HEK293 (cell line): ENCODE measurements around the gene MYOD1.

Source experiments
- CTCF ChIA-PET: fragments of 350-600 bp; formaldehyde crosslinking; extraction: SDS; loops from one replicate; lab custom pipeline; 2021; ENCODE audit warnings: antibody characterized with exemption; lab: Yijun Ruan, JAX
- POLR2A ChIA-PET: fragments of 300-600 bp; formaldehyde crosslinking; extraction: SDS; loops from one replicate; lab custom pipeline; 2020; ENCODE audit warnings: antibody characterized with exemption, inconsistent platforms; lab: Yijun Ruan, JAX
- H3K27ac ChIP-seq: fragments of 200-500 bp; sonication (Bioruptor generic); 2 replicates; pipeline ENCODE4 v1.5.1; 2014; ENCODE audit warnings: low read depth, low read length, control low read depth, inconsistent platforms; ENCODE audit errors: extremely low read depth
- H3K36me3 ChIP-seq, 2 experiments: fragments of 200-500 bp in 1 of 2; sonication (Bioruptor generic) in 1 of 2; 1 replicate in 1 of 2; 2 replicates in 1 of 2; pipeline ENCODE4 v1.5.1; 2014 to 2017; ENCODE audit warnings: inconsistent platforms in 2 of 2, low read length in 2 of 2; ENCODE audit not compliant: control insufficient read depth in 2 of 2, insufficient read depth in 1 of 2
- H3K4me1 ChIP-seq: fragments of 200-500 bp; sonication (Bioruptor generic); 2 replicates; pipeline ENCODE4 v1.5.1; 2014; ENCODE audit warnings: mild to moderate bottlenecking, low read length, inconsistent platforms; ENCODE audit not compliant: control insufficient read depth, insufficient read depth
- H3K4me3 ChIP-seq: 2 replicates; pipeline ENCODE4 v1.5.1; 2011; ENCODE audit warnings: low read depth, mild to moderate bottlenecking, control low read depth, low read length, moderate library complexity
- H3K9me3 ChIP-seq: fragments of 200-500 bp; sonication (Bioruptor generic); 2 replicates; pipeline ENCODE4 v1.5.1; 2014; ENCODE audit warnings: low read depth, low read length, inconsistent platforms; ENCODE audit not compliant: control insufficient read depth, insufficient read depth
- BCL11B ChIP-seq: fragments of 450-650 bp; formaldehyde crosslinking; IDR thresholded peaks from 2 replicates; pipeline ENCODE4 v1.5.1; 2016; ENCODE audit warnings: low read depth, missing biosample characterization, missing genetic modification characterization
- CTCF ChIP-seq: fragments of 450-650 bp; formaldehyde crosslinking; IDR thresholded peaks from 2 replicates; pipeline ENCODE4 v1.5.1; 2016; ENCODE audit warnings: missing biosample characterization, missing genetic modification characterization
- OSR2 ChIP-seq: fragments of 450-650 bp; formaldehyde crosslinking; IDR thresholded peaks from 2 replicates; pipeline ENCODE4 v1.5.1; 2016; ENCODE audit warnings: missing biosample characterization, missing genetic modification characterization
- PRDM10 ChIP-seq: fragments of 450-650 bp; formaldehyde crosslinking; IDR thresholded peaks from 2 replicates; pipeline ENCODE4 v1.5.1; 2016; ENCODE audit warnings: missing biosample characterization, missing genetic modification characterization
- WT1 ChIP-seq: fragments of 450-650 bp; formaldehyde crosslinking; IDR thresholded peaks from 2 replicates; pipeline ENCODE4 v1.5.1; 2016; ENCODE audit warnings: missing biosample characterization, missing genetic modification characterization
- ZIC2 ChIP-seq: fragments of 450-650 bp; formaldehyde crosslinking; IDR thresholded peaks from 2 replicates; pipeline ENCODE4 v1.5.1; 2016; ENCODE audit warnings: missing biosample characterization, missing genetic modification characterization
- ZNF121 ChIP-seq: fragments of 450-650 bp; formaldehyde crosslinking; IDR thresholded peaks from 2 replicates; pipeline ENCODE4 v1.5.1; 2016; ENCODE audit warnings: missing biosample characterization, missing genetic modification characterization
- ZNF2 ChIP-seq: fragments of 450-650 bp; formaldehyde crosslinking; IDR thresholded peaks from 2 replicates; pipeline ENCODE4 v1.5.1; 2016; ENCODE audit warnings: missing biosample characterization, missing genetic modification characterization
- ZNF23 ChIP-seq: fragments of 450-650 bp; formaldehyde crosslinking; IDR thresholded peaks from 2 replicates; pipeline ENCODE4 v1.5.1; 2016; ENCODE audit warnings: missing biosample characterization, missing genetic modification characterization, borderline replicate concordance
- ZNF324 ChIP-seq: fragments of 450-650 bp; formaldehyde crosslinking; IDR thresholded peaks from 2 replicates; pipeline ENCODE4 v1.5.1; 2016; ENCODE audit warnings: missing biosample characterization, missing genetic modification characterization
- ZNF335 ChIP-seq: fragments of 450-650 bp; formaldehyde crosslinking; conservative IDR thresholded peaks from 2 replicates; pipeline ENCODE4 v1.5.1; 2016; ENCODE audit warnings: missing biosample characterization, missing genetic modification characterization
- ZNF366 ChIP-seq: fragments of 450-650 bp; formaldehyde crosslinking; conservative IDR thresholded peaks from 2 replicates; pipeline ENCODE4 v1.5.1; 2016; ENCODE audit warnings: missing biosample characterization, missing genetic modification characterization
- ZNF404 ChIP-seq: fragments of 450-650 bp; formaldehyde crosslinking; IDR thresholded peaks from 2 replicates; pipeline ENCODE4 v1.5.1; 2017; ENCODE audit warnings: missing biosample characterization, missing genetic modification characterization
- ZNF571 ChIP-seq: fragments of 450-650 bp; formaldehyde crosslinking; IDR thresholded peaks from 2 replicates; pipeline ENCODE4 v1.5.0; 2017; ENCODE audit warnings: missing biosample characterization, missing genetic modification characterization
- ZNF585B ChIP-seq: fragments of 450-650 bp; formaldehyde crosslinking; IDR thresholded peaks from 2 replicates; pipeline ENCODE4 v1.5.1; 2016; ENCODE audit warnings: missing biosample characterization, missing genetic modification characterization
- ZNF654 ChIP-seq: fragments of 450-650 bp; formaldehyde crosslinking; IDR thresholded peaks from 2 replicates; pipeline ENCODE4 v1.5.1; 2016; ENCODE audit warnings: low read depth, missing biosample characterization, missing genetic modification characterization
- ZSCAN30 ChIP-seq: fragments of 450-650 bp; IDR thresholded peaks from 2 replicates; pipeline ENCODE4 v1.5.1; 2018; ENCODE audit warnings: missing biosample characterization, mild to moderate bottlenecking, missing genetic modification characterization, moderate library complexity

The MYOD1 gene

GRCh38 chr11:17719028-17719937 is at the start of gene MYOD1:
Gene MYOD1, plus strand, starts transcription at chr11:17719571. Its CDS starts 212 bp downstream, at chr11:17719783.
- Histone ChIP-seq H3K4me1 (no peaks in the 10 kb centered on the region), H3K27ac (no peak within 1 kb of the TSS), H3K36me3 (no peaks in the 10 kb centered on the region), H3K4me3 (no peak within 1 kb of the TSS), H3K9me3 (no peaks in the 10 kb centered on the region)
- TF ChIP-seq ZNF324 (tag by site-specific recombination) = no peak
- TF ChIP-seq BCL11B (tag by site-specific recombination) = no peak
- TF ChIP-seq ZIC2 (tag by site-specific recombination) = peak; percentile 47
- TF ChIP-seq ZNF2 (tag by site-specific recombination) = no peak
- no peak for TF ChIP-seq ZSCAN30 (tag by site-specific recombination)
- 0 out of 2 replicates have a peak, but pooled peaks have one; percentile 6 for TF ChIP-seq ZNF335 (tag by site-specific recombination)
- no peak for TF ChIP-seq ZNF121 (tag by site-specific recombination)
- TF ChIP-seq ZNF366 (tag by site-specific recombination) = no peak
- TF ChIP-seq ZNF404 (tag by site-specific recombination) = no peak
- TF ChIP-seq OSR2 (tag by site-specific recombination) = no peak
- TF ChIP-seq ZNF23 (tag by site-specific recombination) = no peak
- ChIA-PET CTCF (interaction anchor here (0.6 to 2.1 kb wide), 7 partner anchors 12 to 260 kb away, joined by 3 to 12 read pairs (median 5); no protein-coding TSS in a partner anchor), POLR2A (interaction anchor here (0.5 kb wide), 1 partner anchor 396 kb away, joined by 3 read pairs; no protein-coding TSS in a partner anchor)

GRCh38 chr11:17672469-17672868 is 46.9 kb upstream of the MYOD1 start:
- H3K4me3 ChIP-seq = no peak overlapping the region
- no peaks in the 10 kb centered on the region for H3K36me3 ChIP-seq
- POLR2A ChIA-PET = no interaction called here
- no peaks in the 10 kb centered on the region for H3K4me1 ChIP-seq
- H3K27ac ChIP-seq = no peak overlapping the region
- CTCF ChIA-PET = interaction anchor here (0.6 to 1.5 kb wide), 4 partner anchors 48 to 301 kb away, joined by 3 to 5 read pairs (median 3); no protein-coding TSS in a partner anchor
- no peaks in the 10 kb centered on the region for H3K9me3 ChIP-seq
- no peak for TF ChIP-seq CTCF
- no peak for TF ChIP-seq ZNF571 (tag by site-specific recombination)
- TF ChIP-seq ZNF654 (tag by site-specific recombination) = no peak
- no peak for TF ChIP-seq PRDM10 (tag by site-specific recombination)
- TF ChIP-seq ZNF585B (tag by site-specific recombination) = no peak
- TF ChIP-seq WT1 (tag by site-specific recombination) = no peak
